ENCODE measurements around the gene KIF26B.

- TF ChIP-seq ZFP30 (CRISPR knock-in tag; IDR thresholded peaks at IDR 0.05), result no peak
- no peak for TF ChIP-seq ARNTL (CRISPR knock-in tag; IDR thresholded peaks at IDR 0.05; ENCODE audit: borderline replicate concordance, low read depth)
- no peak for TF ChIP-seq ISL1 (CRISPR knock-in tag; IDR thresholded peaks at IDR 0.05)
- no peak for TF ChIP-seq ZNF565 (CRISPR knock-in tag; conservative IDR thresholded peaks at IDR 0.05; ENCODE audit: low read depth)
- TF ChIP-seq POU6F1 (CRISPR knock-in tag; IDR thresholded peaks at IDR 0.05; ENCODE audit: borderline replicate concordance, low read depth), result no peak
- TF ChIP-seq PATZ1 (CRISPR knock-in tag; IDR thresholded peaks at IDR 0.05; ENCODE audit: borderline replicate concordance), result no peak
- TF ChIP-seq TOX (CRISPR knock-in tag; IDR thresholded peaks at IDR 0.05; ENCODE audit: borderline replicate concordance), result no peak
- no peak for TF ChIP-seq RARB (CRISPR knock-in tag; IDR thresholded peaks at IDR 0.05)
- TF ChIP-seq TSHZ2 (CRISPR knock-in tag; IDR thresholded peaks at IDR 0.05), result no peak
- no peak for TF ChIP-seq CSDC2 (CRISPR knock-in tag; IDR thresholded peaks at IDR 0.05)
- TF ChIP-seq ZFP3 (CRISPR knock-in tag; IDR thresholded peaks at IDR 0.05), result no peak
- TF ChIP-seq ESRRG (CRISPR knock-in tag; IDR thresholded peaks at IDR 0.05), result no peak
Observed at GRCh38 chr1:245530937-245531336, 376.2 kb downstream of the KIF26B start.

Data from SK-N-SH treated with all-trans-retinoic acid at 6 μM for 48 hours (cell line).